NCI-H1092 (cell line): ENCODE data around the gene CORO2A.
"Not testable (repeated sequence)": the region's sequence is repeated elsewhere in the genome, so short reads cannot be mapped to it uniquely, and the experiment has no call there.

ENCODE experiments used
- DNase-seq: peaks from one replicate; lab custom pipeline; 2025; lab: John Stamatoyannopoulos, UW

CORO2A gene

GRCh38 chr9:98142182-98142907 lies 50.1 kb downstream of the CORO2A start:
- DNase-seq: no peak

DNA sequence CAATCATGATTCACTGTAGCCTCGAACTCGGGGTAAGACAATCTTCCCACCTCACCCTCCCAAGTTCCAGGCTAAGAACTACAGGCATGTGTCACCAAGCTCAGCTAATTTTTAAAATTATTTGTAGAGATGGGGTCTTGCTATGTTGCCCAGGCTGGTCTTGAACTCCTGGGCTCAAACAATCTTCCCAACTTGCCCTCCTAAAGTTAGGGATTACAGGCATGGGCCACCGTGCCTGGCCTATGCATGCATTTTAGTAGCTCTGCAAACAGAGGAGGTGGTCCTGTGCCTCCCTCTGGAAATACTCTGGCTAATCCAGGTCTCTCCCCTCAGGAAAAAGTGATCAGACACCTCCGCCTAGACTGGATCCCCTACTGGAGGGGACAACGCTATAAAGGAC lies 51.9 kb downstream of the CORO2A start:
- DNase-seq: no peak

DNA sequence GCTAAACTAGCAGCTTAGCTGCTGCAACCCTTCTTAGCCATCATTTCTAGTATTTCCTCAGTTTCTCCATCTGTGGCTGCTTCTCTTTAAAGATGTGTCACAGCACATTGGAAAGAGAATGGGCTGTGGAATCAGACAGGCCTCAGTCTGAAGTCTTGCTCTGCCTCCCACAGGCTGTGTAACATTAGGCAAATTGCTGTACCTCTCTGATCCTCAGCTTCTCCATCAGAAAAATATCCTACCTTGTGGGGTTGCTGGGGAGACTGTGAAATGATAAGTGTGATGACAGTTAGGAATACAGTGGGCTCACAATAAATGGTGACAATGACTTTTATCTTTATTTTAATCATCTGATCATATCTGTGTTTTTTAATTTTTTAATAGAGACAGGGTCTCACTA lies 55.9 kb downstream of the CORO2A start:
- DNase-seq: no peak

DNA sequence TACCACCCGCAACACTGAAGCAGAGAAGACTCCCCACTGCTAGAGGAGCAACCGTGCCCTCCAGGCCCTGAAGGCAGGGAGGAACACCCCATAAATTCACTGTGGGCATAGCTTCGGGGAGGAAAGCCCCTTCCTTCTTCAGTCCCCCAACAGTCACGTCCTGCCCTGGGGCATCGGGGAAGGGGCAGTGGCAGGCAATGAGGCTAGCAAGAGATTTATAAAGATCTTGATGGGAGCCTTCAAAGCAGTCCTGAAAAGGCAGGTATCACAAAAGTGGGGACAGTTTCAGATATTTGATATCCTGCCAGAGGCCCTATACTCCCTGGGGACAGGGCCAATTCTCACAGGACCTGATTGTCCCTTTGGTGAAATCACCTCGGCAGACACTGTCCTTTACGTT lies 56.5 kb downstream of the CORO2A start:
- no peak for DNase-seq

GRCh38 chr9:98135558-98135934 lies 56.9 kb downstream of the CORO2A start:
- no peak for DNase-seq

DNA sequence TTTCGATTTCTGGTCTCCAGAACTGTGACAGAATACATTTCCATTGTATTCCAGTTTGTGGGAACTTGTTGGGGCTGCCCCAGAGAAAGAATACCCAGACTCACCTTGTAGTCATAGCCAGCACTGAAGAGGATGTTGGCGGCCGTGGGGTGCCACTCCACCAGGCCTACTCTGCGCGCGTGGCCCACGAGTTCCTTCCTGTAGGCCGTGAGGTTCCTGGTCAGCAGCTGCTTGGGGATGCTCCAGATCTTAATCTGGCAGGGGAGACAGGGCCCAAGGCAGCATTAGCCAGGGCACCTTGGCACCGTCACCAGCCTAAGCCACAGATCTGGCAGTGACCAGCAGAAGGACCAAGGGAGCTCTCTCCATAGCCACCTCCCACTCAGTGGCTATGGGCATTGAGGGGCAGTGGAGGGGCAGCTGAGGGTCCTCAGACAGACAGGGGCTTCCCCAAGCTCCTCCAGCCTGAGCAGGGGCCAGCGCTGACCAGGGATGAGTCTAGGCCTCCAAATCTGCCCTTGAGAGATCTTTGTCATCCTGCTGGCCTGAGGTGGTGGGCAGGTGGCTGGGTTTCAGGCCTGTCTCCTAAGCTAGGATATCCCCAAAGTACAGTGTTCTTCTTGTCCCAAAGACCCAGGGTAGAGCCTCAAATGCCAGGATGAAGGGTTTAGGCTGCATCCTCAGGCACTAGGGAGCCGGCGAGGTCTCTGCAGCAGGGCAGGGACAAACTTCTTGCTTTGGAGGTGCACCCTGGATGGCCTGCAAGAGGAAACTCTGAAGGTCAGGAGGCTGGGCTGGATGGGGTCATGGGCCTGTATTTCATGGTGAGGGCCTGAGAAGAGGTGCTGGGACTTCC lies 57.5 kb downstream of the CORO2A start:
- no peak for DNase-seq

DNA sequence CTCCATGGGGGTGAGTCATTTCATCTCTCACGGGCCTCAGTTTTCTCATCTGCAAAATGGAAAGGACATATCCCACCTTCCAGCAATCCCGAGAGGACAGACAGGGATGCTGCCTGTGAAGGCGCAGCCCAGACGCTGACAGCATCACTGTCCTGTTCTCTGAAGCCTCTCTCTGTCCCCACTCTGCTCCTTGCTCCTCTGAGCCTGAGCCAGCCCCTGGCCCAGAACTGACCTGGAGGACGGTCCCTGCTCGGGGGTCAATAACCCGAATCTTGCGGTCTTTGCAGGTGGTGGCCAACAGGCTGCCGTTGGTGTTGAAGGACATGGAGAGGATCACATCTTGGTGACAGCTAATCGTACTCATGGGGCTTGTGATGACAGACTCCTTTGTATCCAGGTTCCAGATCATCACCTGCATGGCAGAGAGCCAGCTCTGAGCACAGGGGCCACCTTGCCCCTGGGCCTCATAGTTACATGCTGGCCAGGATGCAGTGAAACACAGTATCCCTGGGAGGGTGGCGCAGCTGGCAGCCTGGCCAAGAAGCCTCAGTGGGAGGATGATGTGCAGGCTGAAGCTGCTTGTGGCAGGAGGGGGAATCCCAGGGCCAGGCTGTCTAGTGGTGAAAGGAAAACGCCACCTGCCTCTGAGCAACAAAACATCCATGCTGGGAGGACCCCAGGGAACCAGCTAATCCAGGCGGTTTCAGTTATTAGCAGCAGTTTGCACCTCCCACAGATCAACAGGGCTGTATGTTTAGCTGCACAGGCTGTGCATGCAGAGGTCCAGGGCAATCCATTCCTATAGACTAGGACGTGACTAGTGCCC lies 59.4 kb downstream of the CORO2A start:
- DNase-seq: peak; percentile 31

- DNase-seq: peak; percentile 15
Observed at GRCh38 chr9:98132158-98132557, 60.3 kb downstream of the CORO2A start.

DNA sequence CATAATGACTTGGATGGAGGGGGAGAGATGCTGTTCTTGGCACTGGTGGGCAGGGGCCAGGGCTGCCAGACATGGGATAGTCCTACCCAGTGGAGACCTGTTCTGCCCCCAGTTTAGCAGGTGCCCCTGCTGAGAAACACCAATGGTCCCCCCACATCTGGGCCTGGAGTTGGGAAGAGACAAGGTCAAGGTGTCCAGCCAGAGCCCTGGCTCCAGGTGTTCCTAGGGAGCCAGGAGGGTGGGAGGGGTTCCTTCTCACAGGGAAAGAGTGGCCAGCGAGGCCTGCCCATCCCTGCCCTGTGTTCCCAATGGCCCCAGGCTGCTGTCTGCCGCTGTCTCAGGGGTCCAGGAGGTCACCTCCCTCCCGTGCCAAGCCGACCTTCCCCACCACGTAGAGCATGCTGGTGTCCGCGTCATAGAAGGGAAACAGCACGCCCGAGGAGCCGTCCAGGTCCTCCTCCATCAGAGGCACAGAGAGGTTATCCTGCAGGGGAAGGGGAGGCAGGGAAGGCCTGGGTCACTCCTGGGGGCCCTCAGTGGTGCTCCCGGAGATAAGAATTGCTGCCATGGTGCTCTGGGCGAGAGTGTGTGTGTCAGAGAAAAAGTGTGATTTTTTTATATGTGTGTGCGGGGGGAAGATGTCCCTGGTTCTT lies 61.7 kb downstream of the CORO2A start:
- no peak for DNase-seq

DNA sequence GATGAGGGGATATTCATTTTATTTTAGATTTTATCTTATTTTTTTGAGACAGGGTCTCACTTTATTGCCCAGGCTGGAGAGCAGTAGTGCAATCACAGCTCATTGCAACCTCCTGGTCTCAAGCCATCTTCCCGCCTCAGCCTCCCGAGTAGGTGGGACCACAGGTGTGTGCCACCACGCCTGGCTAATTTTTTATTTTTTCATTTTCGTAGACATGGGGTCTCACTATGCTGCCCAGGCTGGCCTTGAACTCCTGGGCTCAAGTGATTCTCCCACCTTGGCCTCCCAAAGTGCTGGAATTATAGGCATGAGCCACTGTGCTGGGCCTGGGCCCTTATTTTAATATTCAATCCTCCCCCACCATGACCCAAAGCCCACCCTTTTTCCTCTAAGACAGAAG lies 62.4 kb downstream of the CORO2A start:
- DNase-seq: not testable (repeated sequence)

- no peak for DNase-seq
Observed at GRCh38 chr9:98129451-98129881, 63.0 kb downstream of the CORO2A start.

- no peak for DNase-seq
Observed at GRCh38 chr9:98128316-98128715, 64.1 kb downstream of the CORO2A start.

DNA sequence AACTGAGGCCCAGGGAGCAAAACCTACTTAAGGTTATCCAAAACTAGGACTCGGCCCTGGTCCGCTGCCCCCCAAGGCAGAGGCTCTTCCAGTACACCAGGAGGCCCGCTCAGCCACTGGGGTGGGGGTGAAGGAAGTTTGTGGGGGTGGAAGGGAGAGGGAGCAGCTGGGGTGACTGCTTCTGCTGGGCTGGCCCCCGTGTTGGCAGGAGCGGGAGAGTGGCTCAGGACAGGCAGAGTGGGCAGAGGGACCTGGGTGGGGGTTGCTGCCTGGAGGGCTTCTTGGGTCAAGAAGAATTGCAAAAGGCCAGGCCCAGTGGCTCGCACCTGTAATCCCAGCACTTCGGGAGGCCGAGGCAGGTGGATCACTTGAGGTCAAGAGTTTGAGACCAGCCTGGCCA lies 65.2 kb downstream of the CORO2A start:
- no peak for DNase-seq

DNA sequence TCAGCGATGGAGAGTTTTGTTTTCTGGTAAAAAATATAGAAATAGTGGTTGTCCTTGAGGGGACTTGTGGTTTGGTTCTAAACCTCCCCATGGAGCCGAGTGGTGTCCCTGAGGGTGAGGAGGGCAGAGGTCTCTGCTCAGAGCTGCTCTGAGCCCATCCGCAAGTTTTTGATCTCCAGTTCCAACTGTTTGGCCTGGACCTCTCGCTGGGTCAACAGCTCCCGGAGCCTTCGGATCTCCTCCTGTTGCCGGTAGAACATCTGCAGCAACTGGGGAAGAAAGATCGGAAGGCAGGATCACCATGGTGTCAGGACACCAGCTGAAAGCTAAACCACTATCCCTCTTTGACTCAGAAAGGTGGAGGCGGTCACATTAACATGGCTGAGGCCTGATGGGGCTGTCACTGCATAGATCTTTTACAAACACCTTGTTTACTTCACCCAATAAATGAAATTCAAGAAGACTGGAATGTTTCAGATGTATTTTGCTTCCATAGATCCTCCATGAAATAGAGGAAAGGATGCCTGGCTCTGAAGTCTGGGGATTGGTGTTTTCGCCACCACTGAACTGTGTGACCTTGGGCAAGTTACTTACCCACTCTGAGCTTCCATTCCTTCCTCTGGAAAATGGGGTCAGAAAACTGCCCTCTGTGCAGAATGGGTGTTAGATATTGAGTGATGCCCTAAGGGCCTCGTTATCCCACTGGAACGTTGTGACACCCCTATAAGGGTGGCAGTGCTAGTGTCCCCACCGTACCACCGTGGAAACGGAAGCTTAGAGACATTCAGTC lies 67.6 kb downstream of the CORO2A start:
- no peak for DNase-seq

DNA sequence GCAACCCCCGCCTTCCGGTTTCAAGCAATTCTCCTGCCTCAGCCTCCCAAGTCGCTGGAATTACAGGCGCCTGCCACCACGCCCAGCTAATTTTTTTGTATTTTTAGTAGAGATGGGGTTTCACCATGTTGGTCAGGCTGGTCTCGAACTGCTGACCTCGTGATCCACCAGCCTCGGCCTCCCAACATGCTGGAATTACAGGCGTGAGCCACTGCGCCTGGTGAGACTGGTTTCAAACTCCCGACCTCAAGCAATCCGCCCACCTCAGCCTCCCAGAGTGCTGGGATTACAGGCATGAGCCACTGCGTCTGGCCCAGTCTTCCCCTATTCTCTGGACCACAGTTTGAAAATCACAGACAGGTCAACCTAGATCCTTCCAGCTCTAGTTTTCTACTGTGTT lies 68.3 kb downstream of the CORO2A start:
- DNase-seq: not testable (repeated sequence)

DNA sequence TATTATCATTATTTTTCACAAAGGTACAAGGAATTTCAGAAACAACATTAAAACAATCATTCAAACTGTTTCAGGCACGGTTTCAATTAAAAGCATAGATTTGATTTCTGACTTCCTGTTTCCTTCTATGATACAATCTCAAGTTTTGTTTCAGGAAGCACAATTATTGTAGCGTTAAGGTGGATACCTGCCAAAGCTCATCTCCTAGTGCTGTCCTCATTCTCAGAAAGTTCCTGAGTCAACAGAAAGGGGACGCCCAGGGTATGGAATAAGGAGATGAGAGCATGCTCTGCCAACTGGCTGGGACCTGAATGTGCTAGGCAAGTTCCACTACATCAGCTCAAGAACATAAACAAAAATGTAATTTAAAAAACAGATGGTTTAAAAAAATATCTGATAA lies 71.4 kb downstream of the CORO2A start:
- DNase-seq: no peak

GRCh38 chr9:98120476-98120875 lies 72.0 kb downstream of the CORO2A start:
- DNase-seq: no peak

GRCh38 chr9:98118640-98119601 lies 73.5 kb downstream of the CORO2A start, which contains the start of gene TRIM14:
Gene TRIM14 (minus strand): TSS chr9:98119222. CDS start chr9:98119188, 34 bp downstream.
- no peak for DNase-seq

- no peak for DNase-seq
Observed at GRCh38 chr9:98117984-98118639, 74.3 kb downstream of the CORO2A start.
